NCI-H2107 (cell line): ENCODE results near the gene CALML3.
"Not testable (repeated sequence)": the region's sequence is repeated elsewhere in the genome, so short reads cannot be mapped to it uniquely, and the experiment has no call there.

Experiments
- DNase-seq: peaks from one replicate; lab custom pipeline; 2025; lab: John Stamatoyannopoulos, UW

The CALML3 gene

DNA sequence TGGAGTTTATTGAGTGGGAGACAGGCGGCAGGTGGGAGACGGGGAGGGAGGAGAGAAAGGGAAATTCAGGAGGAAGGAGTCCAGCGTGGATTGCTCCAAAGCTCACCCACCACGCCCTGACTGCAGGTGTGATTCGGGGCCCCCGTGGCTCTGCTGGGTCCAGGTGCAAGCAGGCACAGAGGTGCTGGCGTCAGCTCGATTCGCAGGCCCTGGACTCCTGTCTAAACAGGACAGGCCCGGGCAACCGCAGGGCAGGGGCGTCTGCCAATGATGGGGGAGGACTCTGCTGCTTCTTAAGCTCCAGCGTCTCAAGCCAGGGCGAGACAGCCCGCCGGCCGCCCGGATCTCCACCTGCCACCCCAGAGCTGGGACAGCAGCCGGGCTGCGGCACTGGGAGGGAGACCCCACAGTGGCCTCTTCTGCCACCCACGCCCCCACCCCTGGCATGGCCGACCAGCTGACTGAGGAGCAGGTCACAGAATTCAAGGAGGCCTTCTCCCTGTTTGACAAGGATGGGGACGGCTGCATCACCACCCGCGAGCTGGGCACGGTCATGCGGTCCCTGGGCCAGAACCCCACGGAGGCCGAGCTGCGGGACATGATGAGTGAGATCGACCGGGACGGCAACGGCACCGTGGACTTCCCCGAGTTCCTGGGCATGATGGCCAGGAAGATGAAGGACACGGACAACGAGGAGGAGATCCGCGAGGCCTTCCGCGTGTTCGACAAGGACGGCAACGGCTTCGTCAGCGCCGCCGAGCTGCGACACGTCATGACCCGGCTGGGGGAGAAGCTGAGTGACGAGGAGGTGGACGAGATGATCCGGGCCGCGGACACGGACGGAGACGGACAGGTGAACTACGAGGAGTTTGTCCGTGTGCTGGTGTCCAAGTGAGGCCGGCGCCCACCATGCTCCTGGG, at the start of gene CALML3:
Gene CALML3, plus strand, starts transcription at position 321 of the 920 bp plus-strand sequence. Its CDS starts 125 bp downstream, at position 446.
- DNase-seq = peak; percentile 20

DNA sequence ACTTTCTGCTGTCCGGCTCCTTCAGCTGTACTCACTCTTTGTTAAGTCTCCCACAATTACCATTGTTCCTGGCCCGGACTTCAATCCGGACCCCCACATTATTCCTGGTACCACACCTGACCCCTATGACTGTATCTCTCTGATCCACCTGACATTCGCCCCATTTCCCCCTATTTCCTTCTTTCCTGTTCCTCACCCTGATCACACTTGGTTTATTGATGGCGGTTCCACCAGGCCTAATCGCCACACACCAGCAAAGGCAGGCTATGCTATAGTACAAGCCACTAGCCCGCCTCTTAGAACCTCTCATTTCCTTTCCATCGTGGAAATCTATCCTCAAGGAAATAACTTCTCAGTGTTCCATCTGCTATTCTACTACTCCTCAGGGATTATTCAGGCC, 49.7 kb upstream of the CALML3 start:
- not testable (repeated sequence) for DNase-seq

GRCh38 chr10:5475974-5476807, 48.6 kb upstream of the CALML3 start:
- not testable (repeated sequence) for DNase-seq

DNA sequence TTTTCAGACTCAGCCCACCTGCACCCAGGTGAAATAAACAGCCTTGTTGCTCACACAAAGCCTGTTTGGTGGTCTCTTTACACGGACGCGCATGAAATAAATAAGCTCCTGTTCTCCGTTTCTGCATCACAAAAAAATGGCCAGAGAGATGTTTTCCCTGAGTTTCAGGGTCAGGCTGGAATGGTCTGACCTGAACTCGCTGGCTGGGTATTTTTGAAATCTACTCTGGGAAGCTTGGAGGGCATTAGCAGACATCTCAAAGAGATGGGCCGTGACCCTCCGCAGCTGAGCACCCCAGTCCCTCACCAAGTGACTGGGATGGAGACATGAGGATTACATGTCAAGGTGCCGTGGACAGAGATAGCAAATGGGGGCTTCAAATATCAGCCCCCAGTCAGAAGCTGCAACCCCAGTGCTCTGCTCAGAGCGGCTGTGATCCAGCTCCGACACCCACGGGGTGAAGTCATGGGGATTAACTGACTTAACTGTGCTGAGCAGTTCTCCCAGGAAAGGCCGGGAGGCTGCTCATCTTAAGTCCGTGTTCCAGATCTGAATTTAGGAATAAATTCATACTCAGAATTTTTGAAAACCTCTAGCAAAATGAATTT, 47.7 kb upstream of the CALML3 start:
- no peak for DNase-seq

DNA sequence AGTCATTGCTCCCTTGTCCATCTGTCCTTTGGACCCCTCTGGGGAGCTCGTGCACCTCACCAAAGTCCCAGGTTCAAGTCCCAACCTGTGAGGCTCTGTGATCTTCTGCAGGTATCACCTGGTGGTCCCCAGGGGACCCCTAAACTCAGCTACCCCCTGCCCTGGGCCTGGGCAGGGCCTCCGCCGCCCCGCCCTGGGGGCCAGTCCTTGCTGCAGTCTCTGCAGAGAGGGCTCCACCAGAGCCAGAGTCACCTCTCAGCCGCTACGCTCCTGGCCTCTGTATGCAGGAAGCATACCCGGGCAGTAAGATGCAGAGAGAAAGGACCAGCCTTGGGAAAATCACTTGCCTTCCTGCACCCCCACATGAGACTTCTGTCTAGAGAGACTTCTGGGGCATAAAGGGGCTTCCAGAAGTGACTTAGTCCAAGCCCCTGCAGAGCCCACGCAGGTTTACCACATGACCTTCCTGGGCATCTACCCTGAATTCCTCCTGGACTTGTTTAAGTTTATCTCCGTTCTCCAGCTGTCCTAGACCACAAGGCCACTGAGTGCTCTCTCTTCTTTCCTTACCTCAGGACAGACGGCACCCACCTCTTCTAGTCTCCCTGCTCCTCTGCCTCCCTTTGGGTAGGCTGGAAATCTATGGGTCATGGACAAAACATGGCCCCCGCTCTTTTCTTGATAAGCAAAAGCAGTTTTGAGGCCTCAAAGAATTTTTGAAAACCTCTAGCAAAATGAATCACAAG, 46.6 kb upstream of the CALML3 start:
- DNase-seq = no peak

DNA sequence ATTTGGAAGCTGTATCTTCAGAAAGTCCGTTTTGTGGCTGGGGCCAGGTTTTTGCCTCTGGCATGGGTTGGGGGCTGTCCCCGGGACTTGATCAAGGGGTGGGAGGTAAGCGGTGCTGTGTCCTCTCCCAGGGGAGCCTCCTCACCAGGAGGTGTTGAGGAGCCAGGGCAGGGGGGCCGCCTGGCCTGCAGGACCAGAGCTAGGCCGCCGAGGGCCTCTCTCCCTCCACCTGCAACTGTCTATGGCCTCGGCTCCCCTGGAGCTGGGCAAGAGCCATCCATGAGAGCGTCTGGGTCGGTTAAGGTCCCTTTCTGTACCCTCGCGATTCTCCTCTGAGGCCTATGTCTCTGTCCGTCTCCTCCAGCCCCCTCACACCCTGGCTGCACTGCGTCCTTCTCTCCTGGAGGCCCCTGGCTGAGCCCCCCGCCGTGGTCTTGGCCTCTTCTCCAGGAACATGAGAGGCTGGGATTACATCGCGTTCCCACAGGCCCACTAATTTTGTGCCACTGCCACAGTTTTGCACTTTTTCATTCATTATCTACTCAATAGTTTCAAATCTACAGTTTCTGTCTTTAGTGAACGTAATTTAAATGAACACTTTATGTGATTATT, 46.0 kb upstream of the CALML3 start:
- DNase-seq = no peak

- DNase-seq = no peak
These were observed 45.1 kb upstream of the CALML3 start for GRCh38 chr10:5479481-5480161.

DNA sequence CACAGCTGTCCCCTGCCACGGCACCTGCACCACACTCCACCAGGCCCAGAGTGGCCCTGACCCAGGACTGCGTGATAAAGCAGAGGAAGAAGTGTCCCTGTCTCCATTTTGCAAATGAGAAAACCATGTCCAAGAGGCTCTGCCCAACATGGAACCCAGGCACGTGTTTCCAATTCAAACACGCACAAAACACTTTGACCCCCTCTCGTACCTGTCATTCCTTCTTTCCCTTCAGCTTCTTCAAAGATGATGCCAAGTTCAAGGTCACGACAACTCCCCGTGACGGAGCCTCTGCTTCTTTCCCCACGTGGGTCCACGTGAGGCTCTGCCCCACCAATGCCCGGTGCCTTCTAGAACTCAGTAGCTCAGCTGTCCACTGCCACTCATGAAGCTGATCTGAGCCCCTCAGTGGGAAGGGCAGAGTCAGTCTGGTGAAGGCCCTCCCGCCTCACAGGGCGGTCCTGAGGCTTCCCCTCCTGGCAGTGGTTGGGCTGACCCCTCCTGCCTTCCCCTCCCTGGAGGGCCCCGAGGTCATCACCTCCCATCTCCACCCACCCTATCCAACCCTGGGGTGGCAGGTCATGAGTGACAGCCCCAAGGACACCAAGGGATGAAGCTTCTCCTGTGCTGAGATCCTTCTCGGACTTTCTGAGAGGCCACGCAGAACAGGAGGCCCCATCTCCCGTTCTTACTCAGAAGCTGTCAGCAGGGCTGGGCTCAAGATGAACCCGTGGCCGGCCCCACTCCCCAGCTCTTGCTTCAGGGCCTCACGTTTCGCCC, 44.4 kb upstream of the CALML3 start:
- DNase-seq = no peak

DNA sequence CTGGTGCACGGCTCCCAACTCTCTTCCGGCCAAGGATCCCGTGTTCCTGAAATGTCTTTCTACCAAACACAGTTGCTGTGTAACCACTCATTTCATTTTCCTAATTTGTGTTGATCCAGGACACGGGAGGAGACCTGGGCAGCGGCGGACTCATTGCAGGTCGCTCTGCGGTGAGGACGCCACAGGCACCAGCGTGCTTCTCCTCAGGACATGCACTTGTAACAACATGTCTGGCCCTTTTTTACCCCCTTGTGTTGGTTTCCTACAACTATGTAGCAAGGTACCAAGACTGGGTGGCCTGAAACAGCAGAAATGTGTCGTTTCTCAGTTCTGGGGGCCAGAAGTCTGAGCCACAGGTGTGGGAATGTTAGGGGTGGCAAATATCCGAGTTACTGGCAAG, 43.6 kb upstream of the CALML3 start:
- no peak for DNase-seq

GRCh38 chr10:5482016-5482415, 42.7 kb upstream of the CALML3 start:
- no peak for DNase-seq

DNA sequence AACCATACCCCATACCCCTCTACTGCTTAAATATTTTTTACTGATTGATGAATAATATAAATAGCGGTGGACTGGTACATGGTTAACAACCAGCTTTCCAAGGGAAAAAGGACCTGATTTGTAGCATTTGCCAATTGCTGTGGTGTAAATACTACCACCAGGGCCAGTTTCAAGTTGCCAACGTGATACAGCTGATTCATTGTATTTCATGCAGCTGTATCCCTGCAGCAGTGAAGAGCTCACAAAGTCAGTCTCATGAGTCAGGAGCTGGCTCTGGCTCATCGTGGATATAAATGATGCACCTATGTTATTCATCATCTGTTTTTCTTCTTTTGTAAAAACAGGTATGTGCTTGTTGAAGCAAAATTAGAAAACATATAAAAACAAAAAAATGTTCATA, 40.6 kb upstream of the CALML3 start:
- DNase-seq = no peak

GRCh38 chr10:5485290-5485689, 39.5 kb upstream of the CALML3 start:
- no peak for DNase-seq

DNA sequence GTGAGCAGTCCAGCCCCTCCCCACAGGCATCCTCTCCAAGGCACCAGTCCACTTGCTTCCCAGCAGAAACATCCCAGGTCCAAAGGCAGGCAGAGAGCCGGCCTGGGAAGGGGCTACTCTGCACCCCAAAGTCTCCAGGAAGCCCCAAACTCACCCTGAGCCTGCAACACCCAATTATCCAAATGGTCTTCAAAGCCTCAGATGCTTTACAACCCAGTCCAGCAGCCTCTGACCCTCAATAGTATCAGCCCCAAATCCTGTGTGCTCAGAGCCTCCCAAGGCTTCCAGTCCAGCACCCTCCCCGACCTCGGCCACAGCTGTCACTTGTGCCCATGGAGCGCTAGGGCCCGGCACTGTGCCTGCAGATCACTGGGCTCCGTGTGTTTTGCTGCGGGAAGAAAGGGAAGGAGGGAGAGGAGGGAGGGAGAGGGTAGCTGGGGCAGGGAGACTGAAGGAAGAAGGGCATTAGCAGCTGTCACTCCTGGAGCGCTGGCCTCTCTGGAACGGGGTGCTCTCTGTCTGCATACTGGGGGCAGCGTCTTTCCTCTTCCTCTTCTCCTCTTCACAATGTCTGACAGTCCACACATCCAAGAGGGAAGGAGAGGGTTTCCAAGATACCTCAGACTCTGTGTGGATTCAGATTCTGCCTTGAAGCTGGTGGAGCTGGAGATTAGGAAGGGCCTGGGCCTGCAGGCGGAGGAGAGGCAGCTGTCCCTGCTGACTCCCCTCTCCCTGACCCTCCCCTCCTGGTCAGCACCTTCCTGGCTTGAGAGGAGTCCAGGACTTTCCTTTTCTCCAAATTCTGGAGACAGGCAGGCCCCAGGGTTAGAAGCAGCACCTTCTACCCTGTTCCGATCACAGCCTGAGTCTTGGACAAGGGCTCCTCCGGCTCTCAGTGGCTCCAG, 38.6 kb upstream of the CALML3 start:
- DNase-seq = no peak

DNA sequence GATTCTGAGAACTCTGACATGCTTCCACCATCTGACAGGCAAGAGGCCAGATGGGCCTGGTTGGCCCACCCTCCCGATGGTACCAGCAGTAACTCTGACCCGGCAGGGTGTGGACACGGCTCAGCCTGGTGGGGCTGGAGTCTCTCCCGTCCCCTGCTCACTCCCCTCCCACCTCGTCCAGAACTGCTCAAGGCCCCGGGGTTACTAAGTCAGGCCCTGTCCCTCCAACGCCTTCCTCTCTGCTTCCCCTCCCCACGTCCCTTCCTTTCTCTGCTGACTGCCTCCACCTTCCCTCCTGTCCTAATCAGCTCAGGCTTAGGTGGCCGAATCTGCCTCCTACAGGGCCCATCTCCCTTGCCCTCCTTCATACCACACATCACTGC, 37.9 kb upstream of the CALML3 start:
- no peak for DNase-seq

- peak; percentile 8 for DNase-seq
These were observed 36.2 kb upstream of the CALML3 start for GRCh38 chr10:5488272-5489161.

- no peak for DNase-seq
These were observed 34.7 kb upstream of the CALML3 start for GRCh38 chr10:5490032-5490431.

DNA sequence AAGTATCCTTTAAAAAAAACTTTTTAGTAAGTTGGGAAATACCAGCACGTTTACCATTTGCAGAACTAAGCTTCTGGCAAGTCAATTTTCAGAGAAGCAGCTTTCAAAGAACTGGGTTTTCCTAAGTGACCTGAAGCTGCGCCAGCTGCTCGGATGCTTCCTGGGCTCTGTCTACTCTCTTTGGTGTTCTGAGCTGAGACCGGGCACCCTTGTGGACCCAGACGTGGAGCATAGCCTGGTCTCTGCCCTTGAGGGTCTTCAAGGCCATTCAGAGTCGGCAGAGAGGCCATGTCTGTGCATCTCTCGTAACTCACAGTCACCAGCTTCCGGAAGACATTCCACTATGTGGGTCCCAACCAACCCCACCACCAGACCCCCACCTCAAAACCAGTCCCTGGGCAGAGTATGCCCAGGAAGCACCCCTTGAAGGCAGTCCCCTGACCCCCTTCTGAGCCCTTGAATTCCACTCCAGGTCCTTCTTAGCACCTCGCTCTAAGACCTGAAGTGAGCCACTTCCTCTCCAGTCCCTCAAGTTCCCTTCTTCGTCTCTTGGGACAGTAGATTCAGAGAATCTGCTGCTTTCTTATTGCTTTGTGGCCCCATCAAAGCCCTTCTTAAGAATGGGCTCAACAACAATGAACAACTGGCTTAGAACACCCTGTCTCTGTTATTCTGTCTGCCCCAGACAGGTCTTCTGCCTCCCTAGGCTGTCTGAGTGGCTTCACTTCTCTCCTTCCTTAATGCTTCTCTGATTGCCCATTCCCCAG, 33.9 kb upstream of the CALML3 start:
- no peak for DNase-seq
